Measurements from ENCODE around the gene IQCK. TPM values are rescaled to one million over a fixed set of nuclear protein-coding genes. Genes with fewer than 3 reads are reported as not detected.

IQCK gene
- total RNA-seq, 2 donors from 2014 or later = 13.1 to 13.2 TPM

GRCh38 chr16:19835968-19836421 is 117.9 kb downstream of the IQCK start:
- Histone ChIP-seq H3K9me3 (no peaks in the 10 kb centered on the region), H3K4me3 (no peak overlapping the region), H3K27ac (no peak overlapping the region), H3K9ac (ENCODE audit: low read depth in 2 of 2, low read length in 2 of 2) (no peak overlapping the region), H3K4me1 (no peaks in the 10 kb centered on the region), H3K36me3 (no peaks in the 10 kb centered on the region), H3K27me3 (no peaks in the 10 kb centered on the region)
- no peak for TF ChIP-seq CTCF (IDR thresholded peaks at IDR 0.05)
- intact Hi-C loops (cut with DNase I) = no loop called here
- DNase-seq = no peak

DNA sequence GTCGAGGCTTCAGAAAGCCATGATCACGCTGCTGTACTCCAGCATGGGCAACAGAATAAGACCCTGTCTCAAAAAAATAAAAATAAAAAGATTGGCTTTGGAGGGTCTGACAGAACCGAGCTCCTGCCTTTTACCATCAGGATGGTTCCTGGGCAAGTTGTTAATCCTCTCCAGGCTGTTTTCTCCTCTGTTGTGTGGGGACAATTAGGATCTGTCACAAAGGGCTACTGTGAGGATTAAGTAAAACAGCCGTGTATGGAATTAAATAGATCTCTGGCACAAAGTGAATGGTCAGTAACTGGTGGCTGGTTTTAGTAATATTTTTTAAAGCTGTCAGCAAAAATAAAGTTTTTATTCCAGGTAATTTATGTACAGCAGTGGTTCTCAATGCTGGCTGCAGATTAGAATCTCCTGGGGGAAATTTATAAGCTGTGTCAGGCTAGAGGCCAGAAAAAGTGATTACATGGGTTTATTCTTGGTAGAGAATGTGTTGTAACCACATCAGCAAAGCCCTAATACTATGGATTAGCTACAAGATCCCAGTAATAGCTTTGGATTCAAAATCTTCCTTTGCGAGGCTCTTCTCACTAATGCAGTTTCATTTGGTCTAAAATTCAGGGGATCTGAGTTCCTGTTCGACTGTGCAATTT is 119.4 kb downstream of the IQCK start:
- Histone ChIP-seq H3K27me3 (no peaks in the 10 kb centered on the region), H3K9me3 (no peaks in the 10 kb centered on the region), H3K4me3 (no peak overlapping the region), H3K9ac (ENCODE audit: low read depth in 2 of 2, low read length in 2 of 2) (no peak overlapping the region), H3K4me1 (no peaks in the 10 kb centered on the region), H3K36me3 (no peaks in the 10 kb centered on the region), H3K27ac (no peak overlapping the region)
- intact Hi-C loops (cut with DNase I) = no loop called here
- no peak for DNase-seq
- no peak for TF ChIP-seq CTCF (IDR thresholded peaks at IDR 0.05)

DNA sequence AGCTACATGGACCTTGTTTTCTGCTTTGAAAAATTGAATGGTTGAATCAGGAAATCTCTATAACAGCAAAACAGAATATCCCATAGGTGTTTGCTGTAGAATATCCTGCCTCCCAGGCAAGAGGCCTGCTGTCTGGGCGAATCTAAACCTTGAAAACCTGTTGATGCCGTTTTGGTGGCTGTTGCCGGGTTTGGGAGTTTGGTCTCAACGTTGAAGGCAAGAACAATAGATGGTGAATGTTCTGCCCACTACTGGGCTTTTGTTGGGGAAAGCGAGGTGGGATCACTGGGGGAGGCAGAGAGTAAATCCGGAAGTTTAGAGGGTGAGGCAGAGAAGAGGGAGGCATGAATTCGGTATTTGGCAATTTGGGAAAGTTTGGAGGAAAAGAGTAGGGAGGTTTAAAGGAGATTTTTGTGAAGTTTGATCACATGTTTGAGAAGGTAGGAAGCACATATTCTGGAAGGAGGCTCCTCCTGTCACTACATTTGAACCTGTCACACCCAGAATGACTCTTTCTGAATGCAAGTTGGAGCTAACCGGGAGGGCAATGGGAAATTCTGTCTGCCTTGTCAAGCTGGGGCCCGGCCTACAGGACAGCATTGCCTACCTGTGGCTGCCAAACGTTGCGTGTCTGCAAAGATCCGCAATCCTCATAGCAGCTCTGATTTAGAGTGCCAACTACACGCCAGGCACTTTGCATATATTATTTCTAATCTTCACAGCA is 120.1 kb downstream of the IQCK start:
- DNase-seq = no peak
- intact Hi-C loops (cut with DNase I) = no loop called here
- no peaks in the 10 kb centered on the region for H3K36me3 ChIP-seq
- H3K9ac ChIP-seq (ENCODE audit: low read depth in 2 of 2, low read length in 2 of 2) = no peak overlapping the region
- TF ChIP-seq CTCF (IDR thresholded peaks at IDR 0.05) = no peak
- H3K4me1 ChIP-seq = no peaks in the 10 kb centered on the region
- no peak overlapping the region for H3K27ac ChIP-seq
- H3K9me3 ChIP-seq = no peaks in the 10 kb centered on the region
- H3K27me3 ChIP-seq = no peaks in the 10 kb centered on the region
- H3K4me3 ChIP-seq = no peak overlapping the region

DNA sequence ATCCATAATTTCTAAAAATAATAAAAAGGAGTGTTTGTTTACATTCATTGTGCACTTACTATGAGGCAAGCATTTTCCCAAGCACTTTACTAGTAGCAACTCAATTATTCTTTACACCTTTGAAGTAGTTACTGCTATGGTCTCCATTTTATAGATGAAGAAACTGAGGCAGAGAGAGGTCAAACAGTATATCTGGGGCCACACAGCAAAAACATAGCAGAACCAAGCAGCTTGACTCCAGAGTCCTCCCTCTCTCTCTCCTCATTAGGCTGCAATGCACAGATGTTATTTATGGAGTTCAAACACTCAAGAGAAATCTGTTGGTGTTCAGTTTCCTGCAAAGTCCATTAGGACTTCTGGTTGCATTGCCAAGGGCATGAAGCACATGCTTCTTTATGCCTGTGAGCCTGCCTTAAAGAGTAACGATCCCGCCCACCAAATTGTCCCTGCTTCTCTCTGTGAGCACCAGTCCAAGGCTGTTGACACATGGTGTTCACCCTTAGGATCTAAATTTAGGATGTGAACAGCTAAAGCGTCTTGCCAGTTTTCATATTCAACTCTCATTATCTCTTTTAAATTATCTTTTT is 122.5 kb downstream of the IQCK start:
- H3K4me3 ChIP-seq = no peak overlapping the region
- no peaks in the 10 kb centered on the region for H3K27me3 ChIP-seq
- no peak for TF ChIP-seq CTCF (IDR thresholded peaks at IDR 0.05)
- intact Hi-C loops (cut with DNase I) = no loop called here
- H3K4me1 ChIP-seq = no peaks in the 10 kb centered on the region
- no peaks in the 10 kb centered on the region for H3K9me3 ChIP-seq
- H3K9ac ChIP-seq (ENCODE audit: low read depth in 2 of 2, low read length in 2 of 2) = no peak overlapping the region
- no peaks in the 10 kb centered on the region for H3K36me3 ChIP-seq
- H3K27ac ChIP-seq = no peak overlapping the region
- no peak for DNase-seq

DNA sequence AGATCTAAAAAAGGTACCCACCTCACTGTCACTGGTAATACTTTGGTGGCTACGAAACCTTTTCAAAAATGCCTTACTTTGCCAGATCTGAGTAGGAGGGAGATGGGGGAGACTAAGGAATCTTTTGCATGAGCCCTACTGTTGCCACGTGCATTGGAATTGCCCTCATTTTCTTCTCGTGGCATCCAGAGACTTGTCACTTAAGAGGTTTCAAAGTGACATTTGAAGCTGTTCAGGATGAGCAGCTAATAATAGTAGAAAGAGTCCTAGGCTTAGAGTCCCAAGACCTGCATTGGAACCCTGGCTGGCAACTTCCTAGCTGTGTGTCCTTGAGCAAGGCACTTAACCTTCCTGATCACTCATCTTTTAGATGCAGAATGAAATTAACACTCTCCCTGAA is 123.1 kb downstream of the IQCK start:
- Histone ChIP-seq H3K27ac (no peak overlapping the region), H3K4me3 (no peak overlapping the region), H3K36me3 (no peaks in the 10 kb centered on the region), H3K9ac (ENCODE audit: low read depth in 2 of 2, low read length in 2 of 2) (no peak overlapping the region), H3K4me1 (no peaks in the 10 kb centered on the region), H3K9me3 (no peaks in the 10 kb centered on the region), H3K27me3 (no peaks in the 10 kb centered on the region)
- no peak for TF ChIP-seq CTCF (IDR thresholded peaks at IDR 0.05)
- intact Hi-C loops (cut with DNase I) = no loop called here
- DNase-seq = no peak
